T-helper 2 cell treated with Interferon-gamma antibody and Interleukin-4, amounts not matched to agents 5 μg/mL and 100 μg/mL, for 36 hours (primary cell): Measurements from ENCODE around the gene DHRS7C.

Experiments used
- DNase-seq: peaks from one replicate; pipeline ENCODE4 v3.0.0; 2021; ENCODE audit warnings: low spot score
- H3K27ac Mint-ChIP-seq: one replicate; pipeline ENCODE4 v1.8.0; 2021; ENCODE audit warnings: mild to moderate bottlenecking, mixed read lengths
- H3K27me3 Mint-ChIP-seq: one replicate; pipeline ENCODE4 v1.8.0; 2021; ENCODE audit warnings: low read depth, mixed read lengths
- H3K36me3 Mint-ChIP-seq: one replicate; pipeline ENCODE4 v1.8.0; 2021; ENCODE audit warnings: low read depth, mixed read lengths
- H3K4me1 Mint-ChIP-seq: one replicate; pipeline ENCODE4 v1.8.0; 2021; ENCODE audit warnings: low read depth, mixed read lengths
- H3K4me3 Mint-ChIP-seq: one replicate; pipeline ENCODE4 v1.8.0; 2022; ENCODE audit warnings: mild to moderate bottlenecking, moderate library complexity, mixed read lengths
- H3K9me3 Mint-ChIP-seq: one replicate; pipeline ENCODE4 v1.8.0; 2021; ENCODE audit warnings: mixed read lengths

Gene DHRS7C, protein sequence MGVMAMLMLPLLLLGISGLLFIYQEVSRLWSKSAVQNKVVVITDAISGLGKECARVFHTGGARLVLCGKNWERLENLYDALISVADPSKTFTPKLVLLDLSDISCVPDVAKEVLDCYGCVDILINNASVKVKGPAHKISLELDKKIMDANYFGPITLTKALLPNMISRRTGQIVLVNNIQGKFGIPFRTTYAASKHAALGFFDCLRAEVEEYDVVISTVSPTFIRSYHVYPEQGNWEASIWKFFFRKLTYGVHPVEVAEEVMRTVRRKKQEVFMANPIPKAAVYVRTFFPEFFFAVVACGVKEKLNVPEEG

DNA sequence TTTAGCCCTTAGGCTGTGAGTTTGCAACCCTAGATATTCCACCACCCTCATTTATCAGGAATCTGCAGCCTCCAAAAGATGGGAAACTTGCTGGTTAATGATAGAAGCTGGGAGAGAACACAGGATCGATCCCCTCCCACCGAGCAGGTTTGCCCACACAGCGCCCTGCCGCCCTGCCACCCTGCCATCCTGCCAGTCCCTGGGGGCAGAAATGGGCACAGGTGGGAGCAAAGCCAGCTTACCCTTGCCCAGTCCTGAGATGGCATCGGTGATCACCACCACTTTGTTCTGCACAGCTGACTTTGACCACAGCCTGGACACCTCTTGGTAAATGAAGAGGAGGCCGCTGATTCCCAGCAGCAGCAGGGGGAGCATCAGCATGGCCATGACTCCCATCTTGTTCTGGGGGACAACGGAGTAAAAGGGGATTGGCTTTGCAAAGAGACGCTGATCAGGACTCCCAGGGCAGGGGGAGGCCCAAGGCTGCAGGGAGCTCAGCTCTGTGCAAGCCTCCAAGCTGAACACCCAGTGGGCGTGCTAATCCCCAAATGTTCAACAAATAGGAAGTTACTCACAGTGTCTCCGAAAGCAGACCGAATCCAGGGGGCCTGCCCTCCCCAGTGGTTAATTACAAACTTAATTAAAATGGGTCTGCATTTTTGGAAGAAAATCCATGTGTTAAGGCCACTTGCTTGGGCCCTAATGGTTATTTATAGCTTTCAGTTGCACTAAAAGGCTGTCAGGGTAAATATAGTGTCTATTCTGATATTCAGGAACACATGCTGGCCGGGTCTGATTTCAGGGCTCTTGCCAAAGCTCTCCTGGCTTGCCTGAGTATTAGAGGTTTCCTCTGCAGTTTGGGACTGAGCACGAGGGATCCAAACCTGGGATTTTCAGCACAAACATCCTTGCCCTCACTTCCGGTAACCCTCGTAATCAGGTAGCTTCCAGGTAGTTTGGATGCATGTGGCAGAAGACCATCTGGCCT is at the start of gene DHRS7C:
DHRS7C (minus strand) TSS at position 704 of the 988 bp plus-strand sequence; CDS start at position 396, 308 bp downstream.
- Mint-ChIP-seq H3K36me3 (no peaks in the 10 kb centered on the region), H3K27me3 (no peaks in the 10 kb centered on the region), H3K4me3 (no peak within 1 kb of the TSS), H3K4me1 (no peaks in the 10 kb centered on the region), H3K27ac (no peak within 1 kb of the TSS), H3K9me3 (no peaks in the 10 kb centered on the region)
- no peak for DNase-seq

DNA sequence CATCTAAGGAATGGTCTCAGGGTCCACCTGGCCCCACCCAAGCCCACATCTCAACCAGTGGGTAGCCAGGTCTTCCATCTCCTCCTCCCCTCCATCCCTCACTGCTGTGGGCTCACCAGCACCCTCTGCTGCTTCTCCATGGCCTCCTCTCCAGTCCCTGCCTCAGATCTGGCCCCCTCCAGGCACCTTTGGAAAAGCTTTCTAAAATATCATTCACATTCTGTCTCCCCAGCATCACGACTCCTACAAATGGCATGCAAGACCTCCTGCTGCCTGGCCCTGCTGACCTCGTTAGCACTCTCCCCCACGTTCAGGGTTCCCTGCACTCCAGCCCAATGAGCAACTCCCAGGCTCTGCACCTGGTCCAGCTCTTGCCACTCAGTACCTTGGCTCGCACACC is 48.0 kb upstream of the DHRS7C start:
- H3K4me1 Mint-ChIP-seq: no peaks in the 10 kb centered on the region
- DNase-seq: no peak
- no peaks in the 10 kb centered on the region for H3K27me3 Mint-ChIP-seq
- no peak overlapping the region for H3K4me3 Mint-ChIP-seq
- H3K27ac Mint-ChIP-seq: no peak overlapping the region
- H3K36me3 Mint-ChIP-seq: no peaks in the 10 kb centered on the region
- H3K9me3 Mint-ChIP-seq: no peaks in the 10 kb centered on the region

DNA sequence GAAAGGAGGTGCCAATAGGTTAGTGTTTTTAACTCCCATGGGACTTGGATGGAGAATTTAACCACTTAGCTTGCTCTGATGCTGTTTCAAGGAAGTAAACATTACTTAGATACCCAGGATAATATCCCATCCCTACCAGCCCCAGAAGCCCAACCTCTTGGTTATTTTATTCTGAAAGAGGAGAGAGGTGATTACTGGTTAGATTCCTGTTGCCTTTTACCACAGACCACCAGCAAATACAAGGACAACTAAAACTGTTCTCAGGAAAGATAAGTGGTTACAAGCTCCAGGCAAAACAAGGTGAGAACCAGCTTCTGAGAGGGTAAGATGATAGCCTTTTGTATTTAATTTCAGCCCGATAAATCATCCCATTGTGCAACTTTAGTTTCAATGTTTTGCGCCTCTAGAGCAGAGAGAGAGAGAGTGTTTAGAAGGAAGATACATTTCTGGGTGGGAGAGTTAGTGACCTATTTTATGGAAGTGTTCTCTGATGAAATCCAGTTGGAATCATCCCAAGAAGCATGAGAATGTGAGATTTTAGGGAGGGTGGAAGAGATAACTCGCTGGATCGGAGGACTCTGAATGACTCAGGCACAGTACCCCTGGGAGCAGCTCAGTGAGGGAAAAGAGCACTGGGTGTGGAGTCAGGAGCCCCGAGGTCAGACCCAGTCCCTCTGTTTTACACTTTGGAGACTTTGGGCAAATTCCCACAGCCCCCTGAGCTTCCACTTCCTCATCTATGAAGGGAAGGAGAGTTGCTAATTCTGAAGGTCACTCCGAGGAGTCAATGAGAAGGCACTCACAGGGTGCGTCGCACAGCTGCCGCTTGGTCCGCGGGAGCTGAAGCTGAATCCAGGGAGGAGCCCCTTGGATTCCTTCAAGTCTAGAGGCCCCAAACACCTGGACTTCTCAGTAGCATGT is 46.4 kb upstream of the DHRS7C start:
- Mint-ChIP-seq H3K4me1 (no peaks in the 10 kb centered on the region), H3K27ac (no peak overlapping the region), H3K27me3 (no peaks in the 10 kb centered on the region), H3K4me3 (no peak overlapping the region), H3K36me3 (no peaks in the 10 kb centered on the region), H3K9me3 (no peaks in the 10 kb centered on the region)
- no peak for DNase-seq

DNA sequence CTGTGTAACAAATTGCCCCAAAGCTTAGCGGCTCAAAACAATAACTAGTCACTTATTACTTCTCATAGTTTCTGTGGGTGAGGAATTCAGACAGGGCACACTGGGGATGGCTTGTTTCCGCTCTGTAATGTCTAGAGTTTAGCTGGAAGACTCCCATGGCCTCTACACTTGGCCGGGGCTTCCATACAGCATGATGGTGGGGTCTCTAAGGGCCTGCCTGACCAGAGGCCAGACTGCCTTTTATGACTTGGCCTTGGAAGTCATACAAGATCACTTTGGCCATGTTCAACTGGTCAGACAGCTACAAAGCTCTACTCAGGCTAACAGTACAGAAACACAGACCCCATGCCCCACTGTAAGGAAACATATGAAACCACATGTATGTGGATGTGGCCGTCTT is 42.5 kb upstream of the DHRS7C start:
- H3K36me3 Mint-ChIP-seq: no peaks in the 10 kb centered on the region
- DNase-seq: no peak
- no peaks in the 10 kb centered on the region for H3K4me1 Mint-ChIP-seq
- H3K27me3 Mint-ChIP-seq: no peaks in the 10 kb centered on the region
- H3K9me3 Mint-ChIP-seq: no peaks in the 10 kb centered on the region
- no peak overlapping the region for H3K4me3 Mint-ChIP-seq
- H3K27ac Mint-ChIP-seq: no peak overlapping the region

DNA sequence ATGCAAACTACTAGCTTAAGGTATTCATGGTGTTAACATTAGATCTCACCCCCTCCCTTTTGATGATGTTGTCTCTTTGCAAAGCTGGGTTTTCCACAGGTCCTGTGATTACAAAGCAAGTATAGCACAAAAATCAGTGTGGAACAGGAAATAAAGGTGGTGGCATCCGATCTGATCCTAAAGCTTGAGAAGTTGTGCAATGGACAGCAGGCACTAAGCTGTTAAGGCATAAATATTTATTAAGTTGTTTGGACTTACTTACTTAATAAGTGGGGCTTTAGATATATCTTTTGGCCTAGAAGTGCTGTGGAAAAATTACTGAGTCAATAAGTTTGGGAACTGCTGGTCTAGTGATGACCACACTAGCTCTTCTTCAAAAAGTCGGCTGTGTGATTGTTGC is 39.3 kb upstream of the DHRS7C start:
- no peak for DNase-seq
- Mint-ChIP-seq H3K4me1 (no peaks in the 10 kb centered on the region), H3K36me3 (no peaks in the 10 kb centered on the region), H3K27me3 (no peaks in the 10 kb centered on the region), H3K27ac (no peak overlapping the region), H3K4me3 (no peak overlapping the region), H3K9me3 (no peaks in the 10 kb centered on the region)

DNA sequence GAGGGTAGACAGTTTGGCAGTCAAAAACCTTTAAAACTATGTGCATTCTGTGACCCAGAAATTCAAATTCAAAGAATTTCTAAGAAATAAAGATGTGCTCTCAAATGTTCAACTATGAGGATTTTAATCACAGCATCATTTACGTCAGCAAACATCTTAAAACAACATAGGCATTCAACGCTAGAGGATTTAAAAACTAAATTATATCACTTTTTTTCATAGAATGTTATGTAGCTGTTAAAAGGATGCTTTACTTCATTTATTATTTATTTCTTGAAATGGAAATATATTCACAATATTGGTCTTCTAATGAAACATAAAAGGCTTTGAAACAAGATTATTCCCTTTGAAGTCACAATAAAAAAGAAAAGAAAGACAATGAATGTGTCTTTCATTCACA is 38.0 kb upstream of the DHRS7C start:
- H3K27me3 Mint-ChIP-seq: no peaks in the 10 kb centered on the region
- H3K4me3 Mint-ChIP-seq: no peak overlapping the region
- DNase-seq: no peak
- H3K9me3 Mint-ChIP-seq: no peaks in the 10 kb centered on the region
- no peaks in the 10 kb centered on the region for H3K4me1 Mint-ChIP-seq
- no peak overlapping the region for H3K27ac Mint-ChIP-seq
- no peaks in the 10 kb centered on the region for H3K36me3 Mint-ChIP-seq

DNA sequence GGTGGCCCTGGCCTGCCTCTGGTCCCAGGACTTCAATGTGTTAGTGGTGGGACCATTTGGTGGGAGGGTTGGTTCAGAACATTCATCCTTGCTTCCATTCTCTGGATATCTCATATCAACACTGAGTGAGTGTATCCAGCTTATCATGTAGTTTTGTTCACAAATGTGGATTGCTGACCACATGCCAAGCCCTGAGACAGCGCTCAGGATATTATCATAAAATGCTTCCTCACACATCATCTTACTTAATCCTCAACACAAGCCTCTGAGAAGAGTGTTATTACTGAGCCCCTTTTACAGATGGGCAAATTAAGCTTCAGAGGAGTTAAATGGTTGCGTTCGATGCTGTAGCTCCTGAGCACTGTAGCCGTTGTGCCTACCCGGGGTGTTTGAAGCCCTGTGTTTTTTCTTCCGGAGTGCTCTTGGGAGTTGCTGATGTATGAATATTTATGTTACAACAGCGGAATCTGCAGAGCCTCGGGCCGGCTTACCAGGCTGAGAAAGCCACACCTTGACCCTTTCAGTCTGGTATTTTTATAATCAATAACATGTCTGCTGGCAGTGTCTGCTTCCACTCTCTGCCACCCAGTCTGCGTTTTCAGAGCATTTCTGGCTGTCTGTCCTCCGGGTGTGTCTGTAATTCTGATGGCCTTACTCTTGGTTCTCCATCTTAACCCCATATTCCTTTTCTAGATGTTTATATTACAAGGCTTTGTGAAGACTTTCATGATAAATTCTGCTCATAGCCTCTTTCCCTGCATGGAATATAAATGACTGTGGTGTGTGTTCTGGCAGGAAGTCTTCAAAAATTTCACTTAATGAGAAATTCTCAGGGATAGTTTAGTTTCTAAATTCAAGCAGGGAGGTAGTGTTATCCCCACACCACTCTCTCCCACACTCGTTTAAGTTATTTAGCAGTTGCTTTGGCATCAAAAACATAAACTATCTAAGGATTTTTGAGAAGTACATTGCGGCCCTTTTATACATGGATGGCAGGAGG is 37.2 kb upstream of the DHRS7C start:
- no peak overlapping the region for H3K27ac Mint-ChIP-seq
- DNase-seq: no peak
- no peak overlapping the region for H3K4me3 Mint-ChIP-seq
- H3K4me1 Mint-ChIP-seq: no peaks in the 10 kb centered on the region
- no peaks in the 10 kb centered on the region for H3K36me3 Mint-ChIP-seq
- H3K9me3 Mint-ChIP-seq: no peaks in the 10 kb centered on the region
- H3K27me3 Mint-ChIP-seq: no peaks in the 10 kb centered on the region

DNA sequence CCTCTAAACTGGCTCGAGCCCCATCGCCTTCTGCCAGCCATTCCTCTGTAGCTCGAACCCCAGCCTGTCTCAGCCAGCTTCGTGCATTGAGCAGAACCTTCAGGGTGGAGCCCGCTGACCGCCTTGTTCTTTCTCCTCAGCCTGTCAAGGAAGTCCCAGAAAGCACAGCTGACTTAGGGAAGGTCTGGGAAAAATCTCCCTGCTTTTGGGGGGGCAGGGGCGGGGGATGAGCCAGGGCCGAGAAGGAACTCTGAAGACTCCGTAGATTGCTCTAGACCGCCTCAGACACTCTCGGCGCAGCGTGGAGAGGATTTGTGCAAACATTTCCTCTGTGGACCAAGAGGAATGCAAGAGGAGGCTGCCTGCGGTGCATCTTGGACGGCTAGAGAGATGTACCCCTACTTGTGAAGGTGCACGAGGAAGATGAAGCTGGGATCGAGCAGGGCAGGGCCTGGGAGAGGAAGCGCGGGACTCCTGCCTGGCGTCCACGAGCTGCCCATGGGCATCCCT is 34.3 kb upstream of the DHRS7C start, which contains the start of gene GLP2R:
GLP2R (plus strand) TSS at position 284 of the 510 bp plus-strand sequence; CDS start at position 424, 140 bp downstream.
- no peaks in the 10 kb centered on the region for H3K9me3 Mint-ChIP-seq
- H3K27me3 Mint-ChIP-seq: no peaks in the 10 kb centered on the region
- H3K36me3 Mint-ChIP-seq: no peaks in the 10 kb centered on the region
- H3K4me1 Mint-ChIP-seq: no peaks in the 10 kb centered on the region
- DNase-seq: no peak
- no peak within 1 kb of the TSS for H3K27ac Mint-ChIP-seq
- no peak within 1 kb of the TSS for H3K4me3 Mint-ChIP-seq

DNA sequence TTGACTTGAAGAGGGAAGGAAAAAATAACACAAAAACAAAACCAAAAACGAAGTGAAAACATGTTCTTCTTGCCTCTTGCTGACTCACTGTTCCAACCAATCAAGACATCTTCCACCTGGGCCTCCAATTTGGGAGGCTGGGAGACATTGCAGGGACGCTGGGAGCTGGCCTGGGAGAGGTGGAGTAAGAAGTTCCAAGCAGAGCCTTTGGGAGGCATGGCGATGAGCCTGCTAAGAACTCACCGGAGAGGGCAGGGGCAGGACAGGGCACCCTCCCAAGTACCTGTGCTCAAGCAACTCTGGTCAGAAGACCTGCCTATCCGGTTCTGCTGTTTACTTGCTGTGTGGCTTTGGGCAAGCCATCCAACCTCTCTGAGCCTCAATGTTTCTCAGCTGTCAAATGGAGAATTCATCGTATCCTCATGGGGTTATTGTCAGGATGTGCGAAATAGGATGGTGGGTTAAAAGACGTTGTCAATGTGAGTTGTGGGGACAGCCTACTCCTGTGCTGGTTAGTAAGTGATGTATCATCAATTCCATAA is 33.5 kb upstream of the DHRS7C start:
- no peak for DNase-seq
- Mint-ChIP-seq H3K27me3 (no peaks in the 10 kb centered on the region), H3K9me3 (no peaks in the 10 kb centered on the region), H3K4me1 (no peaks in the 10 kb centered on the region), H3K27ac (no peak overlapping the region), H3K36me3 (no peaks in the 10 kb centered on the region), H3K4me3 (no peak overlapping the region)

DNA sequence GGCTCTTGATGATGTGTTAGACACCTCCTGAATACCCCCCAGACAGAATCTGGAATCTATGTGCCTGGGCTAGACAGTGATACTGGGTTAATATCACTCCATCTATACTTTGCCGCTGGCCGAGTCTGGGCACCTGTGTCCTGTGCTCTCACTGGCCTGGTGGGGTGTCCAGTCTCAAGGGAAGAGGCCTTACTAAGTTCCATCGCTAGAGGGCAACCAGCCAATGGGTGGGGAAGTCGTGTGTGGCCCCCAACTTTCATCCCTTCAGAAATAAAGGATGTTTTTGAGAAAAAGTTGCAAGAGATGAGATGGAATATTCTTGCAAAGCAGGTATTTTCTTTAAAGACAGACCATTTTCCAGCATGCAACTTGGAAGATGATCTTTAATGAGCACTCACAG is 32.7 kb upstream of the DHRS7C start:
- Mint-ChIP-seq H3K4me1 (no peaks in the 10 kb centered on the region), H3K9me3 (no peaks in the 10 kb centered on the region), H3K36me3 (no peaks in the 10 kb centered on the region), H3K27ac (no peak overlapping the region), H3K4me3 (no peak overlapping the region), H3K27me3 (no peaks in the 10 kb centered on the region)
- no peak for DNase-seq

DNA sequence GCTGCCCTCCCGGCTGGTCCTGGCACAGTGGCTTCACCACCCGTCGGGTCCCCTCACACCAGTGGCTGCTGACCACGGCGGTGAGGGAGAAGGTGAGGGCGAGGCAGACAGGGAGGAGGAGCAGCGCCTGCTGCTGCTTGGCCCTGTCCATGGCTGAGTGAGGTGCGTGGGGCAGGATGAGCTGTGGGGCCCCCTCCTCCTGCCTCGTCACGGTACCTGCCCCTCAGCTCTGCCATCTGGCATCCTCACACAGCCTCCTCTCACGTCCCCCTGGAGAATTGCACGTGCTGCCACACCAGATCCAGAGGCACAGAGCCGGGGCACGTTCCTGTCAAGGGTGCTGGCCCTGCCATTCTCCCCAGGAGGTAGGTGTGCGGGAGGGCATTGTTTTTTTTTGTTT is 30.5 kb upstream of the DHRS7C start, which contains the start of gene GSG1L2:
GSG1L2 (minus strand) TSS at position 159 of the 400 bp plus-strand sequence; CDS start at position 151, 8 bp downstream.
- Mint-ChIP-seq H3K36me3 (no peaks in the 10 kb centered on the region), H3K4me3 (no peak within 1 kb of the TSS), H3K4me1 (no peaks in the 10 kb centered on the region), H3K27me3 (no peaks in the 10 kb centered on the region), H3K27ac (no peak within 1 kb of the TSS), H3K9me3 (no peaks in the 10 kb centered on the region)
- no peak for DNase-seq

DNA sequence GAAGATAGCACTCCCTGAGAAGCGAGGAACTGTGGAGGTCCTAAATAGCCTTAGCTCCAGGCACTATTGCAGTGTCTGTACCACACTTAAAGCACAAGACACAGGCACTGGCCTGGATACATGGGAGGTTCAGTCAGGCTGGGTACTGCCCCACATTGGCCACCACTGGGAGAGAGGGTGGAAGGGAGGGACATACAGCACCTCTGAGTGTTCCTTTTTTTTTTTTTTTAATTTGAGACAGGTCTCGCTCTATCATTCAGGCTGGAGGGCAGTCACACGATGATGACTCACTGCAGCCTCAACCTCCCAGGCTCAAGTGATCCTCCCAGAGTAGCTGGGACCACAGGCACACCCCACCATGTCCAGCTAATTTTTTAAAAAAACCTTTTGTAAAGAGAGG is 29.1 kb upstream of the DHRS7C start:
- Mint-ChIP-seq H3K27me3 (no peaks in the 10 kb centered on the region), H3K27ac (no peak overlapping the region), H3K9me3 (no peaks in the 10 kb centered on the region), H3K4me1 (no peaks in the 10 kb centered on the region), H3K36me3 (no peaks in the 10 kb centered on the region), H3K4me3 (no peak overlapping the region)
- DNase-seq: no peak
